OCI-LY7 (cell line): Measurements from ENCODE around the gene IFT57. TPM values are rescaled to one million over a fixed set of nuclear protein-coding genes. Genes with fewer than 3 reads are reported as not detected.

Experiments
- BruUV-seq: library from RNA; stranded (reverse); fragments of 400-500 nt; replicated peaks from 2 replicates; lab custom pipeline; 2021; lab: Mats Ljungman, UMichigan
- CTCF ChIA-PET: fragments of 300-600 bp; sonication (Branson Sonifier 250); formaldehyde crosslinking; loops from one replicate; lab custom pipeline; 2022; ENCODE audit warnings: antibody characterized with exemption; ENCODE audit not compliant: unreplicated experiment; lab: Charles Lee
- POLR2A ChIA-PET: fragments of 300-600 bp; sonication (Branson Sonifier 250); formaldehyde crosslinking; loops from one replicate; lab custom pipeline; 2022; ENCODE audit warnings: antibody characterized with exemption; lab: Charles Lee
- DNase-seq: peaks from one replicate; pipeline ENCODE4 v3.0.0-alpha.2; 2015; ENCODE audit warnings: low spot score
- H2AFZ ChIP-seq: fragments of 200-600 bp; sonication (generic), shearing (Covaris generic); 2 replicates; pipeline ENCODE4 v1.6.1; 2014; ENCODE audit warnings: mild to moderate bottlenecking, antibody characterized with exemption, low read length, moderate library complexity
- H3K27ac ChIP-seq: fragments of 200-600 bp; sonication (generic); 2 replicates; pipeline ENCODE4 v1.5.1; 2014; ENCODE audit warnings: mixed run types, low read depth, mild to moderate bottlenecking, moderate library complexity, low read length, inconsistent platforms; ENCODE audit not compliant: poor library complexity, severe bottlenecking
- H3K36me3 ChIP-seq: fragments of 200-600 bp; sonication (generic); 2 replicates; pipeline ENCODE4 v1.6.1; 2014; ENCODE audit warnings: mild to moderate bottlenecking, antibody characterized with exemption, low read length, moderate library complexity, mixed read lengths; ENCODE audit not compliant: insufficient read depth
- H3K4me1 ChIP-seq: fragments of 200-600 bp; sonication (generic); 2 replicates; pipeline ENCODE4 v1.5.1; 2014; ENCODE audit warnings: mild to moderate bottlenecking, low read length; ENCODE audit not compliant: insufficient read depth, poor library complexity, severe bottlenecking
- H3K4me2 ChIP-seq: fragments of 200-600 bp; sonication (generic); 2 replicates; pipeline ENCODE4 v1.6.1; 2014; ENCODE audit warnings: mild to moderate bottlenecking, low read length
- H3K4me3 ChIP-seq: fragments of 200-600 bp; sonication (generic); 2 replicates; pipeline ENCODE4 v1.5.1; 2014; ENCODE audit warnings: mild to moderate bottlenecking, low read depth, low read length; ENCODE audit not compliant: poor library complexity, severe bottlenecking
- H3K79me2 ChIP-seq: fragments of 200-600 bp; sonication (generic); 2 replicates; pipeline ENCODE4 v1.6.1; 2016; ENCODE audit warnings: low read depth, mild to moderate bottlenecking, low read length, moderate library complexity, mixed read lengths; ENCODE audit not compliant: insufficient read depth
- H3K9me2 ChIP-seq: fragments of 200-600 bp; sonication (generic); 2 replicates; pipeline ENCODE4 v1.6.1; 2016; ENCODE audit warnings: mild to moderate bottlenecking, low read length, mixed read lengths; ENCODE audit not compliant: insufficient read depth
- H3K9me3 ChIP-seq: fragments of 200-600 bp; sonication (generic); 2 replicates; pipeline ENCODE4 v1.6.1; 2014; ENCODE audit warnings: mild to moderate bottlenecking, mixed run types, low read length, mixed read lengths
- H4K20me1 ChIP-seq: fragments of 200-600 bp; sonication (generic); 2 replicates; pipeline ENCODE4 v1.6.1; 2014; ENCODE audit warnings: mild to moderate bottlenecking, antibody characterized with exemption, low read length, moderate library complexity, mixed read lengths; ENCODE audit not compliant: insufficient read depth
- EZH2phosphoT487 ChIP-seq: fragments of 200-600 bp; sonication (generic); IDR thresholded peaks from 2 replicates; pipeline ENCODE4 v1.6.1; 2018; ENCODE audit warnings: low read depth, borderline replicate concordance, mild to moderate bottlenecking, mixed run types, antibody characterized with exemption, low read length, moderate library complexity, mixed read lengths
- intact Hi-C: fragments of 100-400 bp; cut with micrococcal nuclease; formaldehyde crosslinking; loops from one replicate; pipeline ENCODE4 v1.10.0; 2022; ENCODE audit not compliant: unreplicated experiment
- total RNA-seq, 2 experiments: library from RNA; depleted of rRNA in 1 of 2; stranded (reverse); fragments of >200 nt in 1 of 2; shearing (Covaris generic) in 1 of 2; gene quantifications; 2 replicates each; pipeline ENCODE4 v1.2.3, GENCODE V29; 2014 to 2022
- TF ChIP-seq, protein P1 (sequence below): fragments of 200-600 bp; sonication (generic); conservative IDR thresholded peaks from 2 replicates; pipeline ENCODE4 v1.5.1; 2014; ENCODE audit warnings: mild to moderate bottlenecking, antibody characterized with exemption, low read length, moderate library complexity, mixed read lengths

Gene IFT57
- total RNA-seq, 2 experiments from 2014 or later: 44.1 to 68.2 TPM

DNA sequence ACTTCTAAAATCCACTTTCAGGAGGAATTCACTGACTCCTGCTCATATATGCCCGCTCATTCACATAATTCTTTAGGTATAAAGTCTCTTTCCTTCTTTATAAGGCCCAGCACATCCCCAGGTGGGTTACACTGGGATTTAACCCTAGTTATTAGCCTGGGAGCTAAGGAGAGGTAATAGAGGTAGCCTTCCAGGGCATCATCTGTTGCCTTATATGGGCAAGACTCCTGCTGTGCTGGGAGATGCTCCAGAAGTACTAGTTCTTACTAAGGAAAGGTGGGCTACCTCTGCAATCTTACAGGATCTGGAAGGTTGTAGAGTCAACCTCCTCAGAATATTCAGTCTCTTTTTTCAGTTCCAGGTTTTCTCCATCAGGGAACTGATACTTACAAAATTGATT lies 13.1 kb upstream of the IFT57 start:
- ChIA-PET POLR2A (no interaction called here), CTCF (no interaction called here)
- no peak overlapping the region for H3K4me3 ChIP-seq
- H3K79me2 ChIP-seq: no peaks in the 10 kb centered on the region
- intact Hi-C loops: no loop called here
- no peaks in the 10 kb centered on the region for H3K9me3 ChIP-seq
- TF ChIP-seq, protein P1, sequence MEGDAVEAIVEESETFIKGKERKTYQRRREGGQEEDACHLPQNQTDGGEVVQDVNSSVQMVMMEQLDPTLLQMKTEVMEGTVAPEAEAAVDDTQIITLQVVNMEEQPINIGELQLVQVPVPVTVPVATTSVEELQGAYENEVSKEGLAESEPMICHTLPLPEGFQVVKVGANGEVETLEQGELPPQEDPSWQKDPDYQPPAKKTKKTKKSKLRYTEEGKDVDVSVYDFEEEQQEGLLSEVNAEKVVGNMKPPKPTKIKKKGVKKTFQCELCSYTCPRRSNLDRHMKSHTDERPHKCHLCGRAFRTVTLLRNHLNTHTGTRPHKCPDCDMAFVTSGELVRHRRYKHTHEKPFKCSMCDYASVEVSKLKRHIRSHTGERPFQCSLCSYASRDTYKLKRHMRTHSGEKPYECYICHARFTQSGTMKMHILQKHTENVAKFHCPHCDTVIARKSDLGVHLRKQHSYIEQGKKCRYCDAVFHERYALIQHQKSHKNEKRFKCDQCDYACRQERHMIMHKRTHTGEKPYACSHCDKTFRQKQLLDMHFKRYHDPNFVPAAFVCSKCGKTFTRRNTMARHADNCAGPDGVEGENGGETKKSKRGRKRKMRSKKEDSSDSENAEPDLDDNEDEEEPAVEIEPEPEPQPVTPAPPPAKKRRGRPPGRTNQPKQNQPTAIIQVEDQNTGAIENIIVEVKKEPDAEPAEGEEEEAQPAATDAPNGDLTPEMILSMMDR: no peak
- TF ChIP-seq EZH2phosphoT487: no peak
- DNase-seq: no peak
- no peak overlapping the region for H3K27ac ChIP-seq
- no peak overlapping the region for H3K4me2 ChIP-seq
- no peaks in the 10 kb centered on the region for H4K20me1 ChIP-seq
- no peaks in the 10 kb centered on the region for H3K9me2 ChIP-seq
- H2AFZ ChIP-seq: no peak overlapping the region
- H3K4me1 ChIP-seq: no peaks in the 10 kb centered on the region
- BruUV-seq: no TSS peak
- H3K36me3 ChIP-seq: no peaks in the 10 kb centered on the region

DNA sequence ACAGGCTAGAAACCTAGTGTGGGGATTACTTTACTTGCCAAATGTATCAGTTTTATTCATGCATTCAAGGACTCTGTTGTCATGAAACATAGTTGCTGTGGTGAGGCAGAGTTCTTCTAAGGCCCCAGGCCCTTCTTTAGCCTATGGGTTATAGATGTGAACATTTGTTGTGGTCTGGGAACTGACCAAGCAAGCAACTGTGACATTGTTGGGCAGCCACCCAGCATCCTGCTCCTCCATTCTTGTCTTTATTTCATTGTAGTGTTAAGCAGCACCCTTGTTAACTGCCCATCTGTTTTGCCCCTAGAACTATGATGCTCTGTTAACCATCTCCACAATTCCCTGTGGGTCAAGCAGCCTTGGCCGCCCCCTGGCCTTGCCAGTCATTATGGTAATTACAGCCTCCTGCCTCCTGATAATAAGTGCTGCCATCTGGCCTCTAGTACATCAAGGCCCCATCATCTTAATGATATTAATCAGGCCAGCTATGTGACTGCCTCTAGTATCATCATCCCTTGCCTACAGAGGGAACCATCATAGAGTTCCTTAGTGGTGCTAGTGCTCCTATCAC lies 12.2 kb upstream of the IFT57 start:
- intact Hi-C loops: no loop called here
- H3K9me3 ChIP-seq: no peaks in the 10 kb centered on the region
- H3K4me2 ChIP-seq: no peak overlapping the region
- H3K36me3 ChIP-seq: no peaks in the 10 kb centered on the region
- H3K4me3 ChIP-seq: no peak overlapping the region
- TF ChIP-seq EZH2phosphoT487: no peak
- TF ChIP-seq, protein P1: no peak
- H4K20me1 ChIP-seq: no peaks in the 10 kb centered on the region
- no peaks in the 10 kb centered on the region for H3K4me1 ChIP-seq
- BruUV-seq: no TSS peak
- no peak for DNase-seq
- H3K27ac ChIP-seq: no peak overlapping the region
- POLR2A ChIA-PET: no interaction called here
- CTCF ChIA-PET: no interaction called here
- H2AFZ ChIP-seq: no peak overlapping the region
- no peaks in the 10 kb centered on the region for H3K9me2 ChIP-seq
- H3K79me2 ChIP-seq: no peaks in the 10 kb centered on the region

DNA sequence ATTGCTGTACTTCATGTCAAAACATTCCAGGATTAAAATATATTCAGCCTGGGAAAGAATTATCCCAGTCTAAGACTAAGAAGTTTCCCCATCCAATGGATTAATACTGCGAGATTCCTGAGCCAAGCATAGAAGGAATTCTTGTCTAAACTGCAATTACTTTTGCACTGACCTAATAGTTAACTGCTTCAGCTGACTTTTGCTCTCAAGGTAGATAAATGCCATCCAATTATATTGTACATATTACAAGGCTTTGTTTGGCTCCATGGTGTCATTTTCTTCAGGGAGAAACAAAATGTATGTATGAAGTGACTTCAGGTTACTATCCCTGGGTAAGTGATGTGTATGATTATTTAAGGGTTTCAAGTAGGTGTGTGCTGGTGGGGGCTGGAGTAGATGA lies 6.1 kb upstream of the IFT57 start:
- BruUV-seq: no TSS peak
- no peaks in the 10 kb centered on the region for H3K79me2 ChIP-seq
- H3K9me2 ChIP-seq: no peaks in the 10 kb centered on the region
- H3K36me3 ChIP-seq: no peaks in the 10 kb centered on the region
- peaks cover 15% of the 10 kb centered on the region for H3K4me1 ChIP-seq
- POLR2A ChIA-PET: no interaction called here
- no peaks in the 10 kb centered on the region for H4K20me1 ChIP-seq
- H3K9me3 ChIP-seq: no peaks in the 10 kb centered on the region
- H2AFZ ChIP-seq: no peak overlapping the region
- H3K27ac ChIP-seq: no peak overlapping the region
- intact Hi-C loops: no loop called here
- H3K4me2 ChIP-seq: no peak overlapping the region
- CTCF ChIA-PET: no interaction called here
- DNase-seq: no peak
- TF ChIP-seq, protein P1: no peak
- no peak for TF ChIP-seq EZH2phosphoT487
- no peak overlapping the region for H3K4me3 ChIP-seq
